ENCODE results near the gene ICOSLG.
"Not testable (repeated sequence)": the region's sequence is repeated elsewhere in the genome, so short reads cannot be mapped to it uniquely, and the experiment has no call there.

Gene ICOSLG

GRCh38 chr21:44240842-44241241 is at the start of gene ICOSLG:
Gene ICOSLG (minus strand): TSS chr21:44240943. CDS start chr21:44240817, 126 bp downstream.
- not testable (repeated sequence) for DNase-seq

- no peak for DNase-seq
These were observed 48.8 kb upstream of the ICOSLG start for GRCh38 chr21:44289381-44290010.

GRCh38 chr21:44288251-44289110 is 47.7 kb upstream of the ICOSLG start:
- no peak for DNase-seq

- no peak for DNase-seq
These were observed 46.2 kb upstream of the ICOSLG start for GRCh38 chr21:44286716-44287632.

- no peak for DNase-seq
These were observed 45.5 kb upstream of the ICOSLG start for GRCh38 chr21:44286086-44286715.

GRCh38 chr21:44285138-44285992 is 44.6 kb upstream of the ICOSLG start, which contains the start of gene AIRE:
Gene AIRE (plus strand): TSS chr21:44285876. CDS start chr21:44286007, 131 bp downstream.
- DNase-seq = peak; percentile 64

- DNase-seq = no peak
These were observed 43.2 kb upstream of the ICOSLG start for GRCh38 chr21:44283948-44284347.

- DNase-seq = not testable (repeated sequence)
These were observed 42.6 kb upstream of the ICOSLG start for GRCh38 chr21:44283211-44283785.

- DNase-seq = no peak
These were observed 41.6 kb upstream of the ICOSLG start for GRCh38 chr21:44282370-44282769.

- no peak for DNase-seq
These were observed 41.1 kb upstream of the ICOSLG start for GRCh38 chr21:44281801-44282200.

- DNase-seq = no peak
These were observed 38.9 kb upstream of the ICOSLG start for GRCh38 chr21:44279354-44280260.

GRCh38 chr21:44275041-44275440 is 34.3 kb upstream of the ICOSLG start:
- no peak for DNase-seq

GRCh38 chr21:44273046-44273445 is 32.3 kb upstream of the ICOSLG start:
- no peak for DNase-seq

- no peak for DNase-seq
These were observed 31.6 kb upstream of the ICOSLG start for GRCh38 chr21:44272284-44272858.

GRCh38 chr21:44271558-44272283 is 31.0 kb upstream of the ICOSLG start:
- DNase-seq = no peak

GRCh38 chr21:44269090-44269489 is 28.3 kb upstream of the ICOSLG start:
- DNase-seq = no peak

- no peak for DNase-seq
These were observed 27.0 kb upstream of the ICOSLG start for GRCh38 chr21:44267655-44268142.

- DNase-seq = no peak
These were observed 25.1 kb upstream of the ICOSLG start for GRCh38 chr21:44265734-44266270.

All from fibroblast of skin of right biceps (primary cell).